GM12891 (cell line): ENCODE data around the gene C7.

Experiments
- PAX5 ChIP-seq: IDR thresholded peaks from 2 replicates; pipeline ENCODE4 v1.6.1; 2011; ENCODE audit warnings: low read length, moderate library complexity, mild to moderate bottlenecking; ENCODE audit not compliant: insufficient read depth, severe bottlenecking
- POLR2A ChIP-seq: IDR thresholded peaks from 2 replicates; pipeline ENCODE4 v1.6.1; 2011; ENCODE audit warnings: low read depth, low read length, control low read depth
- POLR2AphosphoS5 ChIP-seq: IDR thresholded peaks from 2 replicates; pipeline ENCODE4 v1.6.1; 2011; ENCODE audit warnings: low read depth, low read length, control low read depth
- POU2F2 ChIP-seq: IDR thresholded peaks from 2 replicates; pipeline ENCODE4 v1.6.1; 2011; ENCODE audit warnings: low read depth, mild to moderate bottlenecking, control low read depth, low read length, moderate library complexity
- TAF1 ChIP-seq: IDR thresholded peaks from 2 replicates; pipeline ENCODE4 v1.6.1; 2011; ENCODE audit warnings: low read depth, low read length, control low read depth

DNA sequence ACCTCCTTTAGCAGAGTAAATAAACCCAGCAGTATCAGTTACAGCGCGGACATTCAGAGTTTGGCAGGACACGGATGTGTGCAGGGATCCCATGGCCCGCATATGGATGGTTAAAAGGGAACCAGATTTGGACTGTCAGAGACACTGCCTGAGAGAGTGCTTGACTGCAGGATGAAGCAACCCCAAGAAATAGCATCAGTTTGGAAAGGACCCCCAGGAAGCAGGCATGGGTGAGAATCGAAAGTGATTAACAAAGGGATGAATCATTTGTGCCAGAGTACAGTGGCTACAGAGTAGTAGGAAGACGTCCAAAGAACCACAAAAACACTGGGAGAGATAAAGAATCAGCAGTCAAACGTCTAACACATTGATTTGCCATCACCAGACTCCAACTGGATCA is 5.5 kb downstream of the C7 start:
- TF ChIP-seq POLR2A (no peak), POLR2AphosphoS5 (no peak), TAF1 (no peak), POU2F2 (no peak), PAX5 (no peak)
